Neural cell (in vitro differentiated cells): ENCODE measurements around the gene LMO7. TPM values are rescaled to one million over a fixed set of nuclear protein-coding genes. Genes with fewer than 3 reads are reported as not detected.

Experiments
- H2AFZ ChIP-seq: fragments of 200-600, 300-800 bp; sonication (generic), shearing (Covaris generic); 2 replicates; pipeline ENCODE4 v1.6.0; 2014; ENCODE audit warnings: low read depth, mild to moderate bottlenecking, antibody characterized with exemption, low read length, moderate library complexity
- H3F3A ChIP-seq: fragments of 200-600 bp; shearing (Covaris generic); 2 replicates; pipeline ENCODE4 v1.6.1; 2016; ENCODE audit warnings: mild to moderate bottlenecking, moderate library complexity, mixed read lengths, antibody characterized with exemption, low read length; ENCODE audit not compliant: insufficient read depth, poor library complexity, severe bottlenecking
- H3K27ac ChIP-seq: fragments of 200-600, 300-800 bp; sonication (generic), shearing (Covaris generic); 2 replicates; pipeline ENCODE4 v1.5.1; 2014; ENCODE audit warnings: mild to moderate bottlenecking, low read length, moderate library complexity
- H3K27me3 ChIP-seq: fragments of 300-800, 200-600 bp; sonication (generic), shearing (Covaris generic); 2 replicates; pipeline ENCODE4 v1.6.0; 2014; ENCODE audit warnings: mild to moderate bottlenecking, low read depth, low read length, moderate library complexity; ENCODE audit not compliant: insufficient read depth
- H3K36me3 ChIP-seq: fragments of 300-800, 200-600 bp; sonication (generic), shearing (Covaris generic); 2 replicates; pipeline ENCODE4 v1.5.1; 2014; ENCODE audit warnings: mild to moderate bottlenecking, antibody characterized with exemption, low read length, moderate library complexity; ENCODE audit not compliant: insufficient read depth
- H3K4me2 ChIP-seq: fragments of 300-800, 200-600 bp; sonication (generic), shearing (Covaris generic); 2 replicates; pipeline ENCODE4 v1.6.0; 2014; ENCODE audit warnings: mild to moderate bottlenecking, low read length
- H3K4me3 ChIP-seq: fragments of 300-800, 200-600 bp; sonication (generic), shearing (Covaris generic); 2 replicates; pipeline ENCODE4 v1.5.1; 2014; ENCODE audit warnings: mild to moderate bottlenecking, low read length, moderate library complexity
- H3K79me2 ChIP-seq: fragments of 200-600 bp; shearing (Covaris generic); replicated peaks from 2 replicates; pipeline ENCODE4 v1.6.0; 2014; ENCODE audit warnings: mild to moderate bottlenecking, low read length, moderate library complexity; ENCODE audit not compliant: insufficient read depth
- H3K9ac ChIP-seq: fragments of 300-800, 200-600 bp; sonication (generic), shearing (Covaris generic); 2 replicates; pipeline ENCODE4 v1.6.1; 2016; ENCODE audit warnings: mild to moderate bottlenecking, low read length, mixed read lengths
- H3K9me2 ChIP-seq: fragments of 200-600 bp; shearing (Covaris generic); 2 replicates; pipeline ENCODE4 v1.6.1; 2016; ENCODE audit warnings: mild to moderate bottlenecking, low read length, mixed read lengths; ENCODE audit not compliant: insufficient read depth
- H3K9me3 ChIP-seq: fragments of 200-600, 300-800 bp; sonication (generic), shearing (Covaris generic); 2 replicates; pipeline ENCODE4 v1.6.1; 2016; ENCODE audit warnings: mild to moderate bottlenecking, mixed run types, low read length, moderate library complexity, mixed read lengths
- H4K20me1 ChIP-seq: fragments of 200-600 bp; shearing (Covaris generic); 2 replicates; pipeline ENCODE4 v1.6.1; 2016; ENCODE audit warnings: mild to moderate bottlenecking, mixed run types; ENCODE audit not compliant: insufficient read depth
- EP300 ChIP-seq: fragments of 450-650 bp; conservative IDR thresholded peaks from 2 replicates; pipeline ENCODE4 v1.6.1; 2014; ENCODE audit warnings: antibody characterized with exemption, mild to moderate bottlenecking, moderate library complexity; ENCODE audit not compliant: poor library complexity, severe bottlenecking
- EZH2 ChIP-seq: fragments of 200-600, 300-800 bp; shearing (Covaris generic), sonication (generic); IDR thresholded peaks from 2 replicates; pipeline ENCODE4 v1.6.1; 2014; ENCODE audit warnings: antibody characterized with exemption, low read length, borderline replicate concordance, mild to moderate bottlenecking; ENCODE audit not compliant: insufficient read depth, poor library complexity, severe bottlenecking
- MXI1 ChIP-seq: fragments of 450-650 bp; conservative IDR thresholded peaks from 2 replicates; pipeline ENCODE4 v1.6.1; 2014; ENCODE audit warnings: antibody characterized with exemption, mild to moderate bottlenecking; ENCODE audit not compliant: poor library complexity, severe bottlenecking
- POLR2AphosphoS5 ChIP-seq: IDR thresholded peaks from 2 replicates; pipeline ENCODE4 v1.6.1; 2012
- RAD21 ChIP-seq: fragments of 450-650 bp; conservative IDR thresholded peaks from 2 replicates; pipeline ENCODE4 v1.6.1; 2014; ENCODE audit warnings: antibody characterized with exemption, mild to moderate bottlenecking, moderate library complexity
- SMC3 ChIP-seq: fragments of 450-650 bp; conservative IDR thresholded peaks from 2 replicates; pipeline ENCODE4 v1.6.1; 2014; ENCODE audit warnings: antibody characterized with exemption, mild to moderate bottlenecking, moderate library complexity; ENCODE audit not compliant: poor library complexity
- TAF1 ChIP-seq: IDR thresholded peaks from 2 replicates; pipeline ENCODE4 v1.6.1; 2012; ENCODE audit warnings: low read depth
- polyA plus RNA-seq: library from polyadenylated mRNA; depleted of rRNA; stranded (reverse); fragments of >200 nt; gene quantifications from 2 replicates; pipeline ENCODE4 v1.2.3, GENCODE V29; 2014
- TF ChIP-seq, protein P1 (sequence below): fragments of 450-650 bp; IDR thresholded peaks from 2 replicates; pipeline ENCODE4 v1.5.1; 2014; ENCODE audit warnings: antibody characterized with exemption, mild to moderate bottlenecking, moderate library complexity; ENCODE audit not compliant: poor library complexity, severe bottlenecking
- TF ChIP-seq, protein P2 (sequence below): IDR thresholded peaks from 2 replicates; pipeline ENCODE4 v1.6.1; 2012; ENCODE audit warnings: borderline replicate concordance

Gene LMO7
- polyA plus RNA-seq, 1 donor from 2014 or later = 14.2 TPM

DNA sequence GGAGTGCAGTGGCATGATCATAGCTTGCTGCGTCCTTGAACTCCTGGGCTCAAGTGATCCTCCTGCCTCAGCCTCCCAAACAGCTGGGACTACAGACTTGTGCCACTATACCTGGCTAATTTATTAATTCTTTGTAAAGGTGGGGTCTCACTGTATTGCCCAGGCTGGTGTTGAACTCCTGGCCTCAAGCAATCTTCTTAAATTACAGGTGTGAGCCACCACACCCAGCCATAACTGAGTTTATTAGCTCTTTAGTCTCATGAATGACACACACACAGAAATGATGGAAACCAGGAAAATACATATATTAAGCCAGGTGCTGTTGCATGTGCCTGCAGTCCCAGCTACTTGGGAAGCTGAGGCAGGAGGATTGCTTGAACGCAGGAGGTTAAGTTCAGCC, 33.1 kb upstream of the LMO7 start:
- Histone ChIP-seq H3K27ac (no peak overlapping the region), H4K20me1 (no peaks in the 10 kb centered on the region), H3K27me3 (no peaks in the 10 kb centered on the region), H3K9me3 (no peaks in the 10 kb centered on the region), H3K9me2 (no peaks in the 10 kb centered on the region), H3K79me2 (no peaks in the 10 kb centered on the region), H3K36me3 (no peaks in the 10 kb centered on the region), H3K4me3 (no peak overlapping the region), H2AFZ (no peak overlapping the region), H3K4me2 (no peak overlapping the region), H3K9ac (no peak overlapping the region), H3F3A (no peaks in the 10 kb centered on the region)
- TF ChIP-seq MXI1 (no peak), EP300 (no peak), POLR2AphosphoS5 (no peak), RAD21 (no peak), EZH2 (no peak), SMC3 (no peak), TAF1 (no peak)
- TF ChIP-seq, protein P1, sequence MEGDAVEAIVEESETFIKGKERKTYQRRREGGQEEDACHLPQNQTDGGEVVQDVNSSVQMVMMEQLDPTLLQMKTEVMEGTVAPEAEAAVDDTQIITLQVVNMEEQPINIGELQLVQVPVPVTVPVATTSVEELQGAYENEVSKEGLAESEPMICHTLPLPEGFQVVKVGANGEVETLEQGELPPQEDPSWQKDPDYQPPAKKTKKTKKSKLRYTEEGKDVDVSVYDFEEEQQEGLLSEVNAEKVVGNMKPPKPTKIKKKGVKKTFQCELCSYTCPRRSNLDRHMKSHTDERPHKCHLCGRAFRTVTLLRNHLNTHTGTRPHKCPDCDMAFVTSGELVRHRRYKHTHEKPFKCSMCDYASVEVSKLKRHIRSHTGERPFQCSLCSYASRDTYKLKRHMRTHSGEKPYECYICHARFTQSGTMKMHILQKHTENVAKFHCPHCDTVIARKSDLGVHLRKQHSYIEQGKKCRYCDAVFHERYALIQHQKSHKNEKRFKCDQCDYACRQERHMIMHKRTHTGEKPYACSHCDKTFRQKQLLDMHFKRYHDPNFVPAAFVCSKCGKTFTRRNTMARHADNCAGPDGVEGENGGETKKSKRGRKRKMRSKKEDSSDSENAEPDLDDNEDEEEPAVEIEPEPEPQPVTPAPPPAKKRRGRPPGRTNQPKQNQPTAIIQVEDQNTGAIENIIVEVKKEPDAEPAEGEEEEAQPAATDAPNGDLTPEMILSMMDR = no peak
- TF ChIP-seq, protein P2, sequence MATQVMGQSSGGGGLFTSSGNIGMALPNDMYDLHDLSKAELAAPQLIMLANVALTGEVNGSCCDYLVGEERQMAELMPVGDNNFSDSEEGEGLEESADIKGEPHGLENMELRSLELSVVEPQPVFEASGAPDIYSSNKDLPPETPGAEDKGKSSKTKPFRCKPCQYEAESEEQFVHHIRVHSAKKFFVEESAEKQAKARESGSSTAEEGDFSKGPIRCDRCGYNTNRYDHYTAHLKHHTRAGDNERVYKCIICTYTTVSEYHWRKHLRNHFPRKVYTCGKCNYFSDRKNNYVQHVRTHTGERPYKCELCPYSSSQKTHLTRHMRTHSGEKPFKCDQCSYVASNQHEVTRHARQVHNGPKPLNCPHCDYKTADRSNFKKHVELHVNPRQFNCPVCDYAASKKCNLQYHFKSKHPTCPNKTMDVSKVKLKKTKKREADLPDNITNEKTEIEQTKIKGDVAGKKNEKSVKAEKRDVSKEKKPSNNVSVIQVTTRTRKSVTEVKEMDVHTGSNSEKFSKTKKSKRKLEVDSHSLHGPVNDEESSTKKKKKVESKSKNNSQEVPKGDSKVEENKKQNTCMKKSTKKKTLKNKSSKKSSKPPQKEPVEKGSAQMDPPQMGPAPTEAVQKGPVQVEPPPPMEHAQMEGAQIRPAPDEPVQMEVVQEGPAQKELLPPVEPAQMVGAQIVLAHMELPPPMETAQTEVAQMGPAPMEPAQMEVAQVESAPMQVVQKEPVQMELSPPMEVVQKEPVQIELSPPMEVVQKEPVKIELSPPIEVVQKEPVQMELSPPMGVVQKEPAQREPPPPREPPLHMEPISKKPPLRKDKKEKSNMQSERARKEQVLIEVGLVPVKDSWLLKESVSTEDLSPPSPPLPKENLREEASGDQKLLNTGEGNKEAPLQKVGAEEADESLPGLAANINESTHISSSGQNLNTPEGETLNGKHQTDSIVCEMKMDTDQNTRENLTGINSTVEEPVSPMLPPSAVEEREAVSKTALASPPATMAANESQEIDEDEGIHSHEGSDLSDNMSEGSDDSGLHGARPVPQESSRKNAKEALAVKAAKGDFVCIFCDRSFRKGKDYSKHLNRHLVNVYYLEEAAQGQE = no peak

DNA sequence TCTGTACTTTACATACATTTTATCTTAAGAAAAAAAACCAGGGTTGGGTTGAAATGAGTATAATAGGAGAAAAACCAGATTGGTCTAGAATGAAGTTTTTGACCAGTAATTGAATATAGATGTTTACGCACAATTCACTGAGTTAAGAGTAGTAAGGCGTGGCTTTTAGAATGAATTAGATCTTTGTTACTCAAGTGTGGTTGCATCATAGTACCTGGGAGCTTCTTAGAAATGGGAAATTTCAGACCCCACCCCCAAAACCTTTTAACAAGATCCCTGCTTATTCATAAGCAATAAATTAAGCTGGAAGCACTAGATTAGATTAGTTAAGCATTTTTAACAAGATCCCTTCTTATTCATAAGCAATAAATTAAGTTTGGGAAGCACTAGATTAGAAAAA, 28.7 kb upstream of the LMO7 start:
- no peaks in the 10 kb centered on the region for H3K9me3 ChIP-seq
- H3K9ac ChIP-seq = no peak overlapping the region
- no peaks in the 10 kb centered on the region for H3K9me2 ChIP-seq
- H3F3A ChIP-seq = no peaks in the 10 kb centered on the region
- H4K20me1 ChIP-seq = no peaks in the 10 kb centered on the region
- no peaks in the 10 kb centered on the region for H3K27me3 ChIP-seq
- no peaks in the 10 kb centered on the region for H3K36me3 ChIP-seq
- H3K79me2 ChIP-seq = no peaks in the 10 kb centered on the region
- TF ChIP-seq POLR2AphosphoS5 = no peak
- TF ChIP-seq, protein P2 = no peak
- TF ChIP-seq MXI1 = no peak
- TF ChIP-seq EZH2 = no peak
- no peak for TF ChIP-seq TAF1
- no peak for TF ChIP-seq SMC3
- no peak for TF ChIP-seq EP300
- TF ChIP-seq, protein P1 = no peak
- no peak for TF ChIP-seq RAD21
- no peak overlapping the region for H3K4me2 ChIP-seq
- no peak overlapping the region for H3K4me3 ChIP-seq
- no peak overlapping the region for H2AFZ ChIP-seq
- H3K27ac ChIP-seq = no peak overlapping the region
